Lower leg skin (tissue), 3 donors: ENCODE data around the gene CACNB4.

Source experiments
- POLR2A ChIP-seq, 2 donors: fragments of 450-650 bp; IDR thresholded peaks; one replicate each; pipeline ENCODE4 v1.6.1; 2016 to 2017; ENCODE audit warnings: antibody characterized with exemption in 2 of 2, mild to moderate bottlenecking in 1 of 2, moderate library complexity in 1 of 2
- TF ChIP-seq, protein P1 (sequence below), 3 donors: fragments of 450-650 bp; IDR thresholded peaks; one replicate each; pipeline ENCODE4 v1.5.1; 2016; ENCODE audit warnings: antibody characterized with exemption in 3 of 3, mild to moderate bottlenecking in 3 of 3, moderate library complexity in 2 of 3

DNA sequence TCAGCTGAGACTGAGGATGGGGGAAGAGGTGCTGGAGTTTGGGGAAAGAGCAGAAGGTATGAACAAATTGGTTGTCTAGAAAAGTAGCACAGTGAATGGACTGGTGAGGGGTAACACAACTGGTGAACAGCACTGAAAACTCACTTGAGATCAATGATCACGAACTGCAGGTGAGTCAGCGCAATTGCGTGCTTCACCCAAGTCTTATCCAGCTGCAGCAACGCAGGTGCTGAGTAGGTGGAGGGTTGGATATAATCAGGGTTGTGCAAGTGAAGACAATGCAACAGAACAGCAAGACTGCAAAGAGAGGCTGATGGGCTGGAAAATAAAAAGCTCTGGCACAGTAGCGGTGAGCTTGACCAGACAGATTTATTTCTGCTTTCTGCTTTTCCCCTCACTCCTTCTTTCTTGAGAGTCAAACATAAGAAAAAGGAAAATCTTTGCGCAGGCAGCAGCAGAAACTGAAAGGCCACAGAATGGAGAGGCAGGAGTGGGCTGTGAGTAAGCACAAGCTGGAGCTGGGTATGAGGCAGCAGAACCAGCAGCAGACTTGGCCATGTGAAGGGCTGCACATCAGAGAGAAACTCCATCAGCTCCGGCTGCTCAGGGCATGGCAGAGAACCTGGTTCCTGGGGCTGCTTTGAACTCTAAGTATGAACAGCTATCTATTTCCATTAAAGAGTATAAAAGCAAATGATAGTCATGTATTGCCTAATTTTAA, 171.2 kb downstream of the CACNB4 start:
- TF ChIP-seq, protein P1, sequence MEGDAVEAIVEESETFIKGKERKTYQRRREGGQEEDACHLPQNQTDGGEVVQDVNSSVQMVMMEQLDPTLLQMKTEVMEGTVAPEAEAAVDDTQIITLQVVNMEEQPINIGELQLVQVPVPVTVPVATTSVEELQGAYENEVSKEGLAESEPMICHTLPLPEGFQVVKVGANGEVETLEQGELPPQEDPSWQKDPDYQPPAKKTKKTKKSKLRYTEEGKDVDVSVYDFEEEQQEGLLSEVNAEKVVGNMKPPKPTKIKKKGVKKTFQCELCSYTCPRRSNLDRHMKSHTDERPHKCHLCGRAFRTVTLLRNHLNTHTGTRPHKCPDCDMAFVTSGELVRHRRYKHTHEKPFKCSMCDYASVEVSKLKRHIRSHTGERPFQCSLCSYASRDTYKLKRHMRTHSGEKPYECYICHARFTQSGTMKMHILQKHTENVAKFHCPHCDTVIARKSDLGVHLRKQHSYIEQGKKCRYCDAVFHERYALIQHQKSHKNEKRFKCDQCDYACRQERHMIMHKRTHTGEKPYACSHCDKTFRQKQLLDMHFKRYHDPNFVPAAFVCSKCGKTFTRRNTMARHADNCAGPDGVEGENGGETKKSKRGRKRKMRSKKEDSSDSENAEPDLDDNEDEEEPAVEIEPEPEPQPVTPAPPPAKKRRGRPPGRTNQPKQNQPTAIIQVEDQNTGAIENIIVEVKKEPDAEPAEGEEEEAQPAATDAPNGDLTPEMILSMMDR (IDR thresholded peaks at IDR 0.05) = no peak
- TF ChIP-seq POLR2A (IDR thresholded peaks at IDR 0.05) = no peak
